HG02870 (cell line): ENCODE data around the gene GNAS-AS1.

Experiments
- ATAC-seq: cut with Tn5 transposase; IDR thresholded peaks from one replicate; pipeline ENCODE4 v1.9.1; 2021; ENCODE audit warnings: mild to moderate bottlenecking, moderate library complexity; ENCODE audit not compliant: unreplicated experiment

GNAS-AS1 gene

GRCh38 chr20:58787211-58788005 is 63.3 kb downstream of the GNAS-AS1 start:
- no peak for ATAC-seq

- no peak for ATAC-seq
Observed at GRCh38 chr20:58784321-58785074, 66.2 kb downstream of the GNAS-AS1 start.

- no peak for ATAC-seq
Observed at GRCh38 chr20:58783511-58784011, 67.1 kb downstream of the GNAS-AS1 start.

DNA sequence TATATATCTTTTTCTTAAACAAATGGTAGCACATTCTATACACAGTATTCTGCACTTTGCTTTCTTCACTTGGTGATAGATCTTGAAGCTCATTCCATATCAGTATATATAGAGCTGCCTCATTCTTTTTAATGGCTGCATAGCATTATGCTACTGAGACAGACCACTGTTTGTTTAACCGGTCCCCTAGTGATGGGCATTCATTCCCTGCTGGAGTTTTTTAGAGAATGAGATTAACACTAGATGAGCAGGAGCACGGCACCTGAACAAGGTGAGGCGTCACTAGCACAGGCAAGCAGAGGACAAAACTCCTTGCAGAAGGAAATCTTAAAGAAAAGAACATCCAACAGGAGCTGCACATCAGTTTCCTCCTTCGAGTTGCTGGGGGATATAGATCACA is 69.6 kb downstream of the GNAS-AS1 start:
- ATAC-seq: no peak

DNA sequence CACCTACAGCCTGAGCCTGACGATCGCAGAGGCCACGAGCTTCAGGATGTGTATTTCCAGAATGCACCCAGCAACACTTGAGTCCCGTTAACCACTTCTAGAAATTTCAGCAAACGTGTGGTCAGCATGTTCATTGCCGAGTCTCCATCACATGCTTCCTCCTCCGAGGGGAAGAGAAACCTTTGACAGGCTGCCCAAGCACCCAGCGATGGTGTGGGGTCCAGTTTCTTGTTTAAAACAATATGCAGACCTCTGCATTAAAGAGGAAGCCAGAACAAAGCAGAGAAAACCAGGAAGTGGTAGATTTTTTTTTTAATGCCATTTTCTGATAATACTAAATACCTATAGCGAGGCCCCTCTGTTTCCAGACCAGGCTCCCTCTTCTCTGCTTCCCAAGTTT is 71.9 kb downstream of the GNAS-AS1 start:
- ATAC-seq: no peak

GRCh38 chr20:58777657-58778056 is 73.0 kb downstream of the GNAS-AS1 start:
- ATAC-seq: no peak

DNA sequence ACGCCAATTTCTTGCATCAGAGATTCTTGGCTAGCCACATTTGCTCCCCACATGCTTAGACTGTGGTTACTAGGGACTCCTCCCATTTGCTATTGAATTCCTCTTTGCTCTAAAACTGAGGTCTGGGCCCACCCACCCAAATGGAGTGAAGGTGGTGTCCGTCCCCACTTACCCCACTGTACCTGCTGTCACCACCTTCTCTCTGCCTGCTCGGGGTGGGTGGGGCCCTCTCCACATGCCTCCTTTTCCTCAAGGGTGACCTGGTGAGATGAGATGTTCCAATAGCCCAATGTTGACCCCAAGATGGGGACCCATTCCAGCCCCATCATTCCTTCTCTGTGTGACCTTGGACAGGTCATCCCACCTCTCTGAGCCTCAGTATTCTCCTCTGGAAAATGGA is 74.6 kb downstream of the GNAS-AS1 start:
- ATAC-seq: no peak

DNA sequence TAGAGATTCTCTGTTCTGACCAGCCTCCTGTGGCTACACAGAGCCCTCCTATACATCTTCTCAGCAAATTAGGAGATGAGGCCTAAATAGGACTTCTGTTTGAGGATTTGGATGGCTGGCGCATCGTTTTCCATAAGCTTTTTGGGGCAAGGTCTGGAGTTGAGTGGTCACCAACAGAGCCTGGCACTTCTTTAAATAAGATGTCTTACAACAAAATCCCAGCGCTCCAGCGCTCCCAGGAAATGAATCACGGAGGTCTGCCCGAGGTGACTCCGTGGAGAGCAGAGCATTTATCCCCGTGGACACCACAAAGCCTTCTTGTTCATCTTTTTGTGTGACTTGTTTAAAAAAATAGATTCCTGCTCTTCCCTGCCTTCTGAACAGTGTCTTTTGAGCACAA is 75.3 kb downstream of the GNAS-AS1 start:
- no peak for ATAC-seq

DNA sequence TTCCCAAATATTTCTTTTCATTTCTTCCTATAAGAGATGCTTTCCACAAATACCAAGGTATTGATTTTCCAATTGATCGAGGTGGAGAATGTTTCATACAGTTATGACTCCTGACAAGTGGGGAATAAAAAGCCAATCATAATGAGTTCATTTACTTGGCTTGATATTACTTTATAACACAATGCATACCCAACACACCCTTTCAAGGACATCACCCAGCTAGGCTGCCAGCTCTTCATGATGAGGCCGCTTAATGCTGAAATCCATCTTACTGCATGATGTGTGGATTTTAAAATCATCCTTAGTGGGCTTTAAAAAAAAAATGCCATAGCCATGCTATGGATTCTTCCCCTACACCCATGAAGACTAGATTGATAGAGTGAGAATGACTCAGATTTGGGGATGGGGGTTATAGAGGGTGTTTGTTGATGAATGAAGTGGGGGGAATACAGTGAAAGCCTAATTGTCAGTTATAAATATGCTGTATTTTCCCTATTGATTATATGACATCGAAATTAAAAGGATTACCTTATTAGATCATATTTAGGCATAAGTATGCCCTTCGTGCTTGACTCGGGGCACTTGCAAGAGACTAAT is 75.9 kb downstream of the GNAS-AS1 start:
- no peak for ATAC-seq

DNA sequence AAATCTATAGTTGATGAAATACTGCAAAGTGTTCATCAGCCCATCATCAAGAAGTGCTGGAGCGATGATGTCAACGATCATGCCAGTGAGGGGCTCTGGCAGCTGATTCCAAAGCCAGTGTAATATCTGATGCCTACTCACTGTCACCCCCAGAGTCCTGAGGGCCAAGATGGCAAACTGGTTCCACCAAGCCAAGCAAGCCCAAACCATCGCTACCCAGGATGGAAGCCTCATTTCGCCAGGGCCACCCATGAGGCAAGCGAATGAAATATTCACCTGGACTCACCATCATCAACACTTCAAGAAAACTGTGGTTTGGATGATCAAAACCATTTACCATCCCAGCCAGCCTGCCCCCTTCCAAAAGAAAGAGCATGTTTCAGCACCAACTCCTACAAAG is 76.5 kb downstream of the GNAS-AS1 start:
- no peak for ATAC-seq

DNA sequence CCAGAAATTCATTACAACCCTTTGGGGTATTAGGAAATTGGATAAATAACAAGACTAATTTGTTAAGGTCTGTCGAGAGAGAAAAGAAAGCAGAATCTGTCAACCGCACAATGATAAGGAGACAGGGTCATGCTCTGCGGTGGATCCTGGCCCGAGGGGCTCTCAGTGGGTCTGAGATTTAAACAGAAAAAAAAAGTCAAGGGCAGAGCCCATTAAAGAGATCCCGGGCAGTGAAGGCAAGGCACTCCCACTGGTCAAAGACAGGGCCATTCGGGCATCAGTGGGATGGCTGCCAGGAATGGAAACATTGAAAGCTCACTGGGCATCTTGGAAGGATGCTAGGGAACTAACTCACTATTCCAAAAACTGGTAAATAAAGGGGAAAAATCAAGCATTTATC is 77.9 kb downstream of the GNAS-AS1 start:
- ATAC-seq: no peak
